Endothelial cell of umbilical vein (primary cell): Measurements from ENCODE around the gene RGSL1. TPM values are rescaled to one million over a fixed set of nuclear protein-coding genes. Genes with fewer than 3 reads are reported as not detected.

Experiments
- BruUV-seq: library from RNA; stranded (reverse); fragments of 400-500 nt; replicated peaks from 2 replicates; lab custom pipeline; 2021; lab: Mats Ljungman, UMichigan
- CTCF ChIA-PET: fragments of 300-600, 350-600 bp; sonication (Branson Sonifier 250); formaldehyde crosslinking; loops from one replicate; lab custom pipeline; 2021; ENCODE audit warnings: antibody characterized with exemption, inconsistent platforms; lab: Charles Lee
- POLR2A ChIA-PET: fragments of 300-600, 350-600 bp; sonication (Branson Sonifier 250); formaldehyde crosslinking; loops from one replicate; lab custom pipeline; 2021; ENCODE audit warnings: antibody characterized with exemption, inconsistent platforms; lab: Charles Lee
- DNase-seq: peaks from one replicate; pipeline ENCODE4 v3.0.0-alpha.2; 2011; ENCODE audit warnings: low read depth, low spot score
- FAIRE-seq: peaks from 2 replicates; lab custom pipeline; 2011; peaks lifted over from hg19 to GRCh38; lab: Jason Lieb, UNC
- H2AFZ ChIP-seq: 2 replicates; pipeline ENCODE4 v1.6.0; 2012; ENCODE audit warnings: low read depth, low read length, control low read depth, inconsistent platforms
- H3K27ac ChIP-seq: 2 replicates; pipeline ENCODE4 v1.5.1; 2011; ENCODE audit warnings: low read depth, mild to moderate bottlenecking, control low read depth, low read length, moderate library complexity; ENCODE audit not compliant: insufficient read depth
- H3K27me3 ChIP-seq, 2 experiments: 2 replicates each; pipeline versions ENCODE4 v1.6.0 to v1.6.1; 2011; ENCODE audit warnings: low read length in 2 of 2, mixed read lengths in 1 of 2; ENCODE audit not compliant: control insufficient read depth in 2 of 2, insufficient read depth in 2 of 2
- H3K36me3 ChIP-seq, 2 experiments: 2 replicates in 1 of 2; 3 replicates in 1 of 2; pipeline ENCODE4 v1.5.1; 2011; ENCODE audit warnings: low read length in 2 of 2, mild to moderate bottlenecking in 1 of 2, moderate library complexity in 1 of 2; ENCODE audit not compliant: control insufficient read depth in 2 of 2, insufficient read depth in 2 of 2; ENCODE audit errors: extremely low read depth in 1 of 2
- H3K4me1 ChIP-seq: 3 replicates; pipeline ENCODE4 v1.5.1; 2011; ENCODE audit warnings: mild to moderate bottlenecking, low read length; ENCODE audit not compliant: control insufficient read depth, insufficient read depth; ENCODE audit errors: extremely low read depth
- H3K4me2 ChIP-seq: 2 replicates; pipeline ENCODE4 v1.6.1; 2011; ENCODE audit warnings: low read length, control low read depth, mixed read lengths; ENCODE audit not compliant: insufficient read depth
- H3K4me3 ChIP-seq, 3 experiments: fragments of 200-600 bp in 1 of 3; sonication (generic), shearing (Covaris generic) in 1 of 3; replicated peaks in 1 of 3; 2 replicates each; pipeline ENCODE4 v1.5.1; 2011 to 2016; ENCODE audit warnings: control low read depth in 3 of 3, low read length in 3 of 3, mild to moderate bottlenecking in 2 of 3, inconsistent platforms in 1 of 3, low read depth in 1 of 3, moderate library complexity in 1 of 3; ENCODE audit not compliant: insufficient read depth in 1 of 3
- H3K79me2 ChIP-seq: 2 replicates; pipeline ENCODE4 v1.6.0; 2012; ENCODE audit warnings: low read length, inconsistent platforms; ENCODE audit not compliant: control insufficient read depth, insufficient read depth
- H3K9ac ChIP-seq: replicated peaks from 2 replicates; pipeline ENCODE3; 2011; ENCODE audit warnings: low read length, control low read depth; ENCODE audit not compliant: insufficient read depth; ENCODE audit errors: extremely low read depth
- H3K9me1 ChIP-seq: replicated peaks from 3 replicates; pipeline ENCODE4 v1.6.0; 2011; ENCODE audit warnings: mild to moderate bottlenecking, low read length; ENCODE audit not compliant: control insufficient read depth, insufficient read depth; ENCODE audit errors: extremely low read depth
- H3K9me3 ChIP-seq: replicated peaks from 2 replicates; pipeline ENCODE4 v1.5.1; 2012; ENCODE audit warnings: low read length, inconsistent platforms; ENCODE audit not compliant: control insufficient read depth, insufficient read depth
- H4K20me1 ChIP-seq: replicated peaks from 2 replicates; pipeline ENCODE3; 2011; ENCODE audit warnings: mild to moderate bottlenecking, low read length; ENCODE audit not compliant: control insufficient read depth, insufficient read depth; ENCODE audit errors: extremely low read depth
- CTCF ChIP-seq, 2 donors: IDR thresholded peaks; 1 replicate in 1 of 2; 2 replicates in 1 of 2; pipeline ENCODE4 v1.5.1; 2011; ENCODE audit warnings: low read length in 2 of 2, mild to moderate bottlenecking in 2 of 2, moderate library complexity in 2 of 2, control low read depth in 1 of 2, inconsistent platforms in 1 of 2, low read depth in 1 of 2; ENCODE audit not compliant: insufficient read depth in 1 of 2; ENCODE audit errors: extremely low read depth in 1 of 2
- EZH2 ChIP-seq: IDR thresholded peaks from 2 replicates; pipeline ENCODE4 v1.6.1; 2012; ENCODE audit warnings: borderline replicate concordance, low read depth, mild to moderate bottlenecking, moderate library complexity, low read length, inconsistent platforms; ENCODE audit not compliant: severe bottlenecking
- FOS ChIP-seq: IDR thresholded peaks from 2 replicates; pipeline ENCODE4 v1.6.1; 2011; ENCODE audit warnings: mild to moderate bottlenecking, low read length, moderate library complexity, borderline replicate concordance; ENCODE audit not compliant: insufficient read depth
- GATA2 ChIP-seq: IDR thresholded peaks from 2 replicates; pipeline ENCODE4 v1.7.0; 2011; ENCODE audit warnings: low read depth, mild to moderate bottlenecking, moderate library complexity, mixed read lengths, low read length; ENCODE audit not compliant: insufficient read length, insufficient read depth
- JUN ChIP-seq: IDR thresholded peaks from 2 replicates; pipeline ENCODE4 v1.6.1; 2011; ENCODE audit warnings: borderline replicate concordance, low read depth; ENCODE audit not compliant: insufficient read length, insufficient read depth
- MAX ChIP-seq: IDR thresholded peaks from 2 replicates; pipeline ENCODE4 v1.6.1; 2011; ENCODE audit not compliant: insufficient read depth, insufficient read length
- MYC ChIP-seq: IDR thresholded peaks from one replicate; pipeline ENCODE4 v1.6.1; 2011; ENCODE audit warnings: mild to moderate bottlenecking, low read depth, low read length
- POLR2A ChIP-seq: IDR thresholded peaks from 2 replicates; pipeline ENCODE4 v1.6.1; 2012; ENCODE audit warnings: low read depth, mild to moderate bottlenecking, control low read depth, low read length
- POLR2AphosphoS5 ChIP-seq: IDR thresholded peaks from 2 replicates; pipeline ENCODE4 v1.6.1; 2012; ENCODE audit warnings: low read depth, mild to moderate bottlenecking, control low read depth, low read length, moderate library complexity; ENCODE audit not compliant: insufficient read depth
- dilution Hi-C: fragments of 300-500 bp; cut with MboI; formaldehyde crosslinking; loops from one replicate; pipeline ENCODE4 v1.15.0; 2019; ENCODE audit warnings: low sequenced_read_pairs; ENCODE audit not compliant: extremely low pct_ligation_motif_present
- intact Hi-C: fragments of 100-400 bp; cut with micrococcal nuclease; formaldehyde crosslinking; loops from one replicate; pipeline ENCODE4 v1.10.0; 2022
- polyA plus RNA-seq, 4 experiments: library from polyadenylated mRNA; depleted of rRNA in 3 of 4; stranded (reverse) in 3 of 4; unstranded in 1 of 4; fragments of >200 nt; gene quantifications; 2 replicates each; pipeline versions ENCODE4 v1.2.1 to v1.2.3, GENCODE V29; 2011 to 2012; ENCODE audit warnings: missing spikeins in 1 of 4
- total RNA-seq: library from RNA; stranded (reverse); gene quantifications from 2 replicates; pipeline ENCODE4 v1.2.3, GENCODE V29; 2021

The RGSL1 gene
- total and polyA plus RNA-seq, 2 donors (not counting 3 experiments of a cell fraction or from before 2014, with no cell fraction given) = not detected

GRCh38 chr1:182410138-182410537, 39.8 kb upstream of the RGSL1 start:
- H3K9me3 ChIP-seq = no peaks in the 10 kb centered on the region
- H3K79me2 ChIP-seq = no peaks in the 10 kb centered on the region
- H3K27me3 ChIP-seq = peaks cover 0 to 3% of the 10 kb centered on the region in 2 experiments
- no peaks in the 10 kb centered on the region for H3K9me1 ChIP-seq
- no peak for TF ChIP-seq FOS
- no peak for TF ChIP-seq JUN
- no peak for TF ChIP-seq EZH2
- TF ChIP-seq MYC = no peak
- TF ChIP-seq MAX = no peak
- no peak for TF ChIP-seq GATA2
- no peak for TF ChIP-seq POLR2AphosphoS5
- TF ChIP-seq POLR2A = no peak
- no peak for TF ChIP-seq CTCF (IDR thresholded peaks at IDR 0.05; ENCODE audit: extremely low read depth in 1 of 2, insufficient read depth in 1 of 2, low read depth in 1 of 2, low read length in 2 of 2)
- no peak overlapping the region for H3K27ac ChIP-seq
- dilution Hi-C loops (no loop called here), intact Hi-C loops (no loop called here)
- POLR2A ChIA-PET = interaction anchor here (1.4 kb wide), 1 partner anchor 18 kb away, joined by 3 read pairs; the partner anchor contains the start of gene GLUL
- no TSS peak for BruUV-seq
- DNase-seq (no peak), FAIRE-seq (no peak)
- CTCF ChIA-PET = interaction anchor here (0.8 kb wide), 1 partner anchor 11 kb away, joined by 3 read pairs; no protein-coding TSS in a partner anchor
- no peaks in the 10 kb centered on the region for H3K4me1 ChIP-seq
- no peak overlapping the region for H3K4me2 ChIP-seq
- H3K9ac ChIP-seq = no peak overlapping the region
- no peaks in the 10 kb centered on the region for H4K20me1 ChIP-seq
- H3K36me3 ChIP-seq = no peaks in the 10 kb centered on the region
- H2AFZ ChIP-seq = no peak overlapping the region
- no peak overlapping the region for H3K4me3 ChIP-seq
